Urinary bladder (tissue), 4 donors: ENCODE data around the gene CD44. TPM values are rescaled to one million over a fixed set of nuclear protein-coding genes. Genes with fewer than 3 reads are reported as not detected.

Source experiments
- DNase-seq: peaks from one replicate; pipeline ENCODE4 v3.0.0-alpha.2; 2015; ENCODE audit errors: extremely low spot score
- H3K27ac ChIP-seq: one replicate; pipeline ENCODE4 v1.5.1; 2013; ENCODE audit warnings: low read depth, mild to moderate bottlenecking, moderate library complexity
- H3K36me3 ChIP-seq: one replicate; pipeline ENCODE4 v1.6.1; 2013; ENCODE audit warnings: mild to moderate bottlenecking, moderate library complexity; ENCODE audit not compliant: insufficient read depth
- H3K4me1 ChIP-seq: one replicate; pipeline ENCODE4 v1.6.1; 2013; ENCODE audit warnings: mild to moderate bottlenecking, moderate library complexity; ENCODE audit not compliant: insufficient read depth
- H3K4me3 ChIP-seq: one replicate; pipeline ENCODE4 v1.5.1; 2013; ENCODE audit warnings: low read depth, low read length
- WGBS: extraction: QIAGEN DNeasy Blood & Tissue Kit; methylation state at CpG from one replicate; pipeline ENCODE4 v1.1.7; 2013; 5-methylcytosine and 5-hydroxymethylcytosine counted together
- polyA plus RNA-seq: library from polyadenylated mRNA; stranded (reverse); fragments of 200-250 nt; gene quantifications from one replicate; pipeline ENCODE4 v1.2.3, GENCODE V29; 2013
- total RNA-seq: library from RNA; depleted of rRNA; stranded (reverse); fragments of >200 nt; gene quantifications from one replicate; pipeline ENCODE4 v1.2.3, GENCODE V29; 2014
- donor health status: healthy with polysubstance abuse.
- donor health status: healthy.

The CD44 gene
- total and polyA plus RNA-seq, 2 donors, result 152 to 225 TPM

GRCh38 chr11:35192347-35192746 is 53.4 kb downstream of the CD44 start:
- no peak overlapping the region for H3K4me3 ChIP-seq
- 20% methylated on average over 3 of the region's 3 CpGs for WGBS
- H3K27ac ChIP-seq, result no peak overlapping the region
- DNase-seq, result no peak
- no peaks in the 10 kb centered on the region for H3K4me1 ChIP-seq
- no peaks in the 10 kb centered on the region for H3K36me3 ChIP-seq

GRCh38 chr11:35193767-35194166 is 54.8 kb downstream of the CD44 start:
- H3K4me1 ChIP-seq, result no peaks in the 10 kb centered on the region
- H3K27ac ChIP-seq, result no peak overlapping the region
- H3K36me3 ChIP-seq, result peaks cover 2% of the 10 kb centered on the region
- 86% methylated on average over 6 of the region's 6 CpGs for WGBS
- H3K4me3 ChIP-seq, result no peak overlapping the region
- DNase-seq, result no peak

GRCh38 chr11:35197292-35197691 is 58.3 kb downstream of the CD44 start:
- WGBS, result 95% methylated on average over 1 of the region's 1 CpG
- Histone ChIP-seq H3K36me3 (peaks cover 2% of the 10 kb centered on the region), H3K27ac (no peak overlapping the region), H3K4me3 (no peak overlapping the region), H3K4me1 (no peaks in the 10 kb centered on the region)
- no peak for DNase-seq

- H3K4me1 ChIP-seq, result no peaks in the 10 kb centered on the region
- 95% methylated on average over 7 of the region's 7 CpGs for WGBS
- H3K36me3 ChIP-seq, result peaks cover 2% of the 10 kb centered on the region
- DNase-seq, result no peak
- H3K27ac ChIP-seq, result no peak overlapping the region
- H3K4me3 ChIP-seq, result no peak overlapping the region
Measured at GRCh38 chr11:35200811-35201341, 61.9 kb downstream of the CD44 start.

GRCh38 chr11:35204614-35205013 is 65.6 kb downstream of the CD44 start:
- 77% methylated on average over 5 of the region's 5 CpGs for WGBS
- Histone ChIP-seq H3K36me3 (no peaks in the 10 kb centered on the region), H3K4me3 (no peak overlapping the region), H3K27ac (no peak overlapping the region), H3K4me1 (no peaks in the 10 kb centered on the region)
- no peak for DNase-seq

GRCh38 chr11:35206616-35207015 is 67.6 kb downstream of the CD44 start:
- 93% methylated on average over 1 of the region's 1 CpG for WGBS
- no peaks in the 10 kb centered on the region for H3K36me3 ChIP-seq
- no peak for DNase-seq

GRCh38 chr11:35207471-35208403 is 68.8 kb downstream of the CD44 start:
- no peak overlapping the region for H3K27ac ChIP-seq
- H3K4me1 ChIP-seq, result no peaks in the 10 kb centered on the region
- no peaks in the 10 kb centered on the region for H3K36me3 ChIP-seq
- WGBS, result 77% methylated on average over 10 of the region's 10 CpGs
- no peak for DNase-seq
- H3K4me3 ChIP-seq, result no peak overlapping the region

More at GRCh38 chr11:35206616-35207015, 67.6 kb downstream of the CD44 start:
- no peaks in the 10 kb centered on the region for H3K4me1 ChIP-seq
- H3K4me3 ChIP-seq, result no peak overlapping the region
- no peak overlapping the region for H3K27ac ChIP-seq

GRCh38 chr11:35208795-35209194 is 69.8 kb downstream of the CD44 start:
- no peak for DNase-seq
- Histone ChIP-seq H3K27ac (no peak overlapping the region), H3K4me1 (no peaks in the 10 kb centered on the region), H3K36me3 (no peaks in the 10 kb centered on the region), H3K4me3 (no peak overlapping the region)
- WGBS, result 75% methylated on average over 4 of the region's 4 CpGs

- no peaks in the 10 kb centered on the region for H3K36me3 ChIP-seq
- no peak overlapping the region for H3K27ac ChIP-seq
- WGBS, result 78% methylated on average over 3 of the region's 3 CpGs
Measured at GRCh38 chr11:35210876-35211546, 72.0 kb downstream of the CD44 start.

GRCh38 chr11:35211952-35212351 is 73.0 kb downstream of the CD44 start:
- no peak overlapping the region for H3K4me3 ChIP-seq
- no peaks in the 10 kb centered on the region for H3K4me1 ChIP-seq
- no peaks in the 10 kb centered on the region for H3K36me3 ChIP-seq
- DNase-seq, result no peak
- no peak overlapping the region for H3K27ac ChIP-seq
- 88% methylated on average over 3 of the region's 3 CpGs for WGBS

More at GRCh38 chr11:35210876-35211546, 72.0 kb downstream of the CD44 start:
- Histone ChIP-seq H3K4me1 (no peaks in the 10 kb centered on the region), H3K4me3 (no peak overlapping the region)
- DNase-seq, result no peak

GRCh38 chr11:35214226-35214770 is 75.3 kb downstream of the CD44 start:
- Histone ChIP-seq H3K27ac (no peak overlapping the region), H3K4me3 (no peak overlapping the region), H3K36me3 (no peaks in the 10 kb centered on the region), H3K4me1 (no peaks in the 10 kb centered on the region)
- WGBS, result 82% methylated on average over 2 of the region's 2 CpGs
- DNase-seq, result no peak

GRCh38 chr11:35214792-35215193 is 75.8 kb downstream of the CD44 start:
- WGBS, result 57% methylated on average over 1 of the region's 1 CpG
- Histone ChIP-seq H3K27ac (no peak overlapping the region), H3K36me3 (no peaks in the 10 kb centered on the region), H3K4me1 (no peaks in the 10 kb centered on the region), H3K4me3 (no peak overlapping the region)
- DNase-seq, result no peak

GRCh38 chr11:35215945-35216344 is 77.0 kb downstream of the CD44 start:
- no peak overlapping the region for H3K27ac ChIP-seq
- no peaks in the 10 kb centered on the region for H3K4me1 ChIP-seq
- no peak for DNase-seq
- H3K4me3 ChIP-seq, result no peak overlapping the region
- H3K36me3 ChIP-seq, result no peaks in the 10 kb centered on the region
